Measurements from ENCODE around the gene CYP3A4. TPM values are rescaled to one million over a fixed set of nuclear protein-coding genes. Genes with fewer than 3 reads are reported as not detected.
"Not testable (repeated sequence)": the region's sequence is repeated elsewhere in the genome, so short reads cannot be mapped to it uniquely, and the experiment has no call there.

CYP3A4 gene
- total and polyA plus RNA-seq, 4 donors = 0.37 TPM; not detected in 3

DNA sequence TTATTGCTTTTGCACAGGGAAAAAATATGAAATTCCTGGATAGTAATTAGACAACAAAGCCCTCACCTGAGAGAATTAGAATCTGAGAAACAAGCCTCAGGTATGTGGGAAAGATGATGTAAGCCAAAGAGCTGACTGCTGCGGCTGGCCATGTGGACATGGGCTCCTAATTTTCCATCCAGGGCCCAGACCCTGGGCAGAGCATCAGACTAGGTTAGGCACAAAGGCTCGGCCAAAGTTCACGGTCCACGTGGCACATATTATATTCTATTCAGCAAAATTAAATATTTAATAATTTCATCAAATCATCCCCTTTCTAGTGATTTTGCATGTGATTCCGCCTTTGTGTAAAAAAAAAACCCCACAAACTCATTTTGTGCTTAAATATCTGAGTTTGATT lies 5.1 kb downstream of the CYP3A4 start:
- DNase-seq (no peak), ATAC-seq (ENCODE audit: insufficient read depth, low FRiP score) (no peak)
- Histone ChIP-seq H3K4me3 (no peak overlapping the region), H3K4me1 (ENCODE audit: control insufficient read depth in 5 of 5, insufficient read depth in 5 of 5, low read length in 5 of 5) (no peaks in the 10 kb centered on the region), H3K9me3 (ENCODE audit: control insufficient read depth in 4 of 4, insufficient read depth in 3 of 4, low read length in 3 of 4) (no peaks in the 10 kb centered on the region), H3K27ac (ENCODE audit: low read depth in 1 of 2, low read length in 1 of 2) (no peak overlapping the region), H3K36me3 (ENCODE audit: control insufficient read depth in 4 of 4, insufficient read depth in 4 of 4, low read length in 4 of 4) (no peaks in the 10 kb centered on the region), H3K9ac (ENCODE audit: insufficient read depth in 1 of 2, low read length in 2 of 2) (no peak overlapping the region), H3K27me3 (ENCODE audit: control insufficient read depth in 3 of 3, insufficient read depth in 3 of 3, low read length in 2 of 3) (no peaks in the 10 kb centered on the region)
- WGBS, 2 donors = 90% methylated on average over 5 of the region's 5 CpGs
- TF ChIP-seq, protein P1, sequence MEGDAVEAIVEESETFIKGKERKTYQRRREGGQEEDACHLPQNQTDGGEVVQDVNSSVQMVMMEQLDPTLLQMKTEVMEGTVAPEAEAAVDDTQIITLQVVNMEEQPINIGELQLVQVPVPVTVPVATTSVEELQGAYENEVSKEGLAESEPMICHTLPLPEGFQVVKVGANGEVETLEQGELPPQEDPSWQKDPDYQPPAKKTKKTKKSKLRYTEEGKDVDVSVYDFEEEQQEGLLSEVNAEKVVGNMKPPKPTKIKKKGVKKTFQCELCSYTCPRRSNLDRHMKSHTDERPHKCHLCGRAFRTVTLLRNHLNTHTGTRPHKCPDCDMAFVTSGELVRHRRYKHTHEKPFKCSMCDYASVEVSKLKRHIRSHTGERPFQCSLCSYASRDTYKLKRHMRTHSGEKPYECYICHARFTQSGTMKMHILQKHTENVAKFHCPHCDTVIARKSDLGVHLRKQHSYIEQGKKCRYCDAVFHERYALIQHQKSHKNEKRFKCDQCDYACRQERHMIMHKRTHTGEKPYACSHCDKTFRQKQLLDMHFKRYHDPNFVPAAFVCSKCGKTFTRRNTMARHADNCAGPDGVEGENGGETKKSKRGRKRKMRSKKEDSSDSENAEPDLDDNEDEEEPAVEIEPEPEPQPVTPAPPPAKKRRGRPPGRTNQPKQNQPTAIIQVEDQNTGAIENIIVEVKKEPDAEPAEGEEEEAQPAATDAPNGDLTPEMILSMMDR (IDR thresholded peaks at IDR 0.05; ENCODE audit: control extremely low read depth, extremely low read depth) = no peak

DNA sequence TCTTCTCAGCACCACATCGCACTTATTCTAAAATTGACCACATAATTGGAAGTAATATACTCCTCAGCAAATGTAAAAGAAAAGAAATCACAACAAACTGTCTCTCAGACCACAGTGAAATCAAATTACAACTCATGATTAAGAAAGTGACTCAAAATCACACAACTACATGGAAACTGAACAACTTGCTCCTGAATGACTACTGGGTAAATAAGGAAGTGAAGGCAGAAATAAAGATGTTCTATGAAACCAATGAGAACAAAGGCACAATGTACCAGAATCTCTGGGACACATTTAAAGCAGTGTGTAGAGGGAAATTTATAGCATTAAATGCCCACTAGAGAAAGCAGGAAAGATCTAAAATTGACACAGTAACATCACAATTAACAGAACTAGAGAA lies 10.6 kb downstream of the CYP3A4 start:
- 87 to 93% methylated on average over 1 of the region's 1 CpG for WGBS, 2 donors
- not testable (repeated sequence) for H3K4me1 ChIP-seq (ENCODE audit: control insufficient read depth in 5 of 5, insufficient read depth in 5 of 5, low read length in 5 of 5); H3K27ac ChIP-seq (ENCODE audit: low read depth in 1 of 2, low read length in 1 of 2); DNase-seq; H3K4me3 ChIP-seq; H3K36me3 ChIP-seq (ENCODE audit: control insufficient read depth in 4 of 4, insufficient read depth in 4 of 4, low read length in 4 of 4); H3K27me3 ChIP-seq (ENCODE audit: control insufficient read depth in 3 of 3, insufficient read depth in 3 of 3, low read length in 2 of 3); H3K9me3 ChIP-seq (ENCODE audit: control insufficient read depth in 4 of 4, insufficient read depth in 3 of 4, low read length in 3 of 4); ATAC-seq (ENCODE audit: insufficient read depth, low FRiP score); H3K9ac ChIP-seq (ENCODE audit: insufficient read depth in 1 of 2, low read length in 2 of 2)

DNA sequence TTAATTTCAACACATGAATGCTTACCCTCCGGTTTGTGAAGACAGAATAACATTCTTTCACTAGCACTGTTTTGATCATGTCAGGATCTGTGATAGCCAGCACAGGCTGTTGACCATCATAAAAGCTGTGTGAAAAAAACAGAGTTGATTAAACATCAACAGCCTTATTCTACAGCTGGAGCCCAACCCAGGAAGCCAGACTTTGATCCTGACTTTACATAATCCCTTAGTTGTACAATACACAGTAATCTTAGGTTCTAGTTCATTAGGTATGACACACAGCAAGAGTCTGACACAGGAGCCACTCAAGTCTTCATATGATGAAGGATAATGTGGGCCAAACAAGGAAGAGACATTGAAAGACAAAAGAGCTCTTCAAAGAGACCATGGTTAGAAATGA lies 11.4 kb downstream of the CYP3A4 start:
- DNase-seq (no peak), ATAC-seq (ENCODE audit: insufficient read depth, low FRiP score) (no peak)
- WGBS, 2 donors = 86% methylated on average over 1 of the region's 1 CpG
- H3K9ac ChIP-seq (ENCODE audit: insufficient read depth in 1 of 2, low read length in 2 of 2) = no peak overlapping the region
- no peak overlapping the region for H3K4me3 ChIP-seq
- no peaks in the 10 kb centered on the region for H3K27me3 ChIP-seq (ENCODE audit: control insufficient read depth in 3 of 3, insufficient read depth in 3 of 3, low read length in 2 of 3)
- no peaks in the 10 kb centered on the region for H3K9me3 ChIP-seq (ENCODE audit: control insufficient read depth in 4 of 4, insufficient read depth in 3 of 4, low read length in 3 of 4)
- H3K27ac ChIP-seq (ENCODE audit: low read depth in 1 of 2, low read length in 1 of 2) = no peak overlapping the region
- no peaks in the 10 kb centered on the region for H3K36me3 ChIP-seq (ENCODE audit: control insufficient read depth in 4 of 4, insufficient read depth in 4 of 4, low read length in 4 of 4)
- H3K4me1 ChIP-seq (ENCODE audit: control insufficient read depth in 5 of 5, insufficient read depth in 5 of 5, low read length in 5 of 5) = peaks cover 0 to 6% (median 0%) of the 10 kb centered on the region in 5 donors
- TF ChIP-seq, protein P1 (IDR thresholded peaks at IDR 0.05; ENCODE audit: control extremely low read depth, extremely low read depth) = no peak

DNA sequence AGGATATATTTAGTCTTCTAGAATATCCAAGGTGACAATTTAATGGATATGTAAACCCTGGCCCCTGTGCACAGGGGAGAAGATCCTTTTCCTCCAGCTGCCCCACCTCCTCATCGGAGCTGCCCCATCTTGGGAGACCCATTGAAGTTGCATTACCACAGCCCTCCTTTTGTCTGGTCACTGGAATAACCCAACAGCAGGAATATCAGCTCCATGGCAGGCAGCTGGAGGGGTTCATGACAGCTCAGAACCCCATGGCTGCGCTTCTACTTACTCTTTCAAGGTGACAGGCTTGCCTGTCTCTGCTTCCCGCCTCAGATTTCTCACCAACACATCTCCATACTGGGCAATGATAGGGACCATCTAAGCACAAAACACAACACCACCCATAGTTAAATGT lies 14.5 kb downstream of the CYP3A4 start:
- H3K36me3 ChIP-seq (ENCODE audit: control insufficient read depth in 4 of 4, insufficient read depth in 4 of 4, low read length in 4 of 4); H3K4me3 ChIP-seq; H3K27me3 ChIP-seq (ENCODE audit: control insufficient read depth in 3 of 3, insufficient read depth in 3 of 3, low read length in 2 of 3); ATAC-seq (ENCODE audit: insufficient read depth, low FRiP score); H3K9ac ChIP-seq (ENCODE audit: insufficient read depth in 1 of 2, low read length in 2 of 2); H3K9me3 ChIP-seq (ENCODE audit: control insufficient read depth in 4 of 4, insufficient read depth in 3 of 4, low read length in 3 of 4); H3K4me1 ChIP-seq (ENCODE audit: control insufficient read depth in 5 of 5, insufficient read depth in 5 of 5, low read length in 5 of 5); H3K27ac ChIP-seq (ENCODE audit: low read depth in 1 of 2, low read length in 1 of 2); DNase-seq: not testable (repeated sequence)
- 92 to 95% methylated on average over 3 of the region's 3 CpGs for WGBS, 2 donors

DNA sequence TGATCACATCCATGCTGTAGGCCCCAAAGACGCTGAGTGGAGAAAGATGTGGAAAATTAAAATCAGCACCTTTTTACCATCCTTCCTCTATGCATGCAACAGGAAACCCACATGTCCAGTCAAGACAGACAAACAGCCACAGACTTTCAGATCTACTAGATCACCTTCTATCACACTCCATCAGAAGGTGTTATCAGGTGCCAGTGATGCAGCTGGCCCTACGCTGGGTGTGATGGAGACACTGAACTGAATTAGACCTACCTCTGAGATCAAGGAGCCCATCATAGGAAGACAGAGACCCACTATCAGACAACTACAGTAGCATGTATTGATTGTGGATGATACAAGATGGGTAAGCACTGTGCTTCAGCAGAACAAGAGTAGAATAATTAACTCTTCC lies 15.5 kb downstream of the CYP3A4 start:
- no peaks in the 10 kb centered on the region for H3K27me3 ChIP-seq (ENCODE audit: control insufficient read depth in 3 of 3, insufficient read depth in 3 of 3, low read length in 2 of 3)

More for the DNA sequence above, 15.5 kb downstream of the CYP3A4 start:
- Histone ChIP-seq H3K9me3 (ENCODE audit: control insufficient read depth in 4 of 4, insufficient read depth in 3 of 4, low read length in 3 of 4) (no peaks in the 10 kb centered on the region), H3K4me1 (ENCODE audit: control insufficient read depth in 5 of 5, insufficient read depth in 5 of 5, low read length in 5 of 5) (peaks cover 0 to 13% (median 0%) of the 10 kb centered on the region in 5 donors), H3K9ac (ENCODE audit: insufficient read depth in 1 of 2, low read length in 2 of 2) (no peak overlapping the region), H3K4me3 (no peak overlapping the region), H3K36me3 (ENCODE audit: control insufficient read depth in 4 of 4, insufficient read depth in 4 of 4, low read length in 4 of 4) (no peaks in the 10 kb centered on the region), H3K27ac (ENCODE audit: low read depth in 1 of 2, low read length in 1 of 2) (no peak overlapping the region)
- DNase-seq = peak in 1 of 3 donors; percentile 34
- TF ChIP-seq, protein P1 (IDR thresholded peaks at IDR 0.05; ENCODE audit: control extremely low read depth, extremely low read depth) = no peak
- no peak for ATAC-seq (ENCODE audit: insufficient read depth, low FRiP score)
- WGBS, 2 donors = 80 to 92% methylated on average over 2 of the region's 2 CpGs

All from lung (tissue), 12 donors.